Activated CD8-positive, alpha-beta T cell treated with anti-CD3 and anti-CD28 coated beads, Interleukin-2, amount 10 ng/mL, durations not matched to agents 7 days and 5 days (primary cell): ENCODE data around the gene FCN3. TPM values are rescaled to one million over a fixed set of nuclear protein-coding genes. Genes with fewer than 3 reads are reported as not detected.
A peak's percentile ranks its signal among the peaks of the same experiment; 100 is the strongest.

Experiments
- ATAC-seq: fragments of 150-1000 bp; cut with Tn5 transposase; one replicate; pipeline ENCODE4 v1.10.0; 2021; ENCODE audit warnings: moderate library complexity
- CTCF ChIA-PET: fragments of 350-600 bp; sonication (Branson Sonifier 250); formaldehyde crosslinking; loops from one replicate; lab custom pipeline; 2021; ENCODE audit warnings: antibody characterized with exemption; lab: Charles Lee
- POLR2A ChIA-PET: fragments of 350-600 bp; sonication (Branson Sonifier 250); formaldehyde crosslinking; loops from one replicate; lab custom pipeline; 2021; ENCODE audit warnings: antibody characterized with exemption; lab: Charles Lee
- DNase-seq: peaks from one replicate; pipeline ENCODE4 v3.0.0-alpha.2; 2020
- H3K27ac Mint-ChIP-seq: one replicate; pipeline ENCODE4 v1.8.0; 2021; ENCODE audit warnings: mild to moderate bottlenecking, mixed read lengths
- H3K27me3 Mint-ChIP-seq: one replicate; pipeline ENCODE4 v1.8.0; 2021; ENCODE audit warnings: low read depth, mixed read lengths
- H3K36me3 Mint-ChIP-seq: one replicate; pipeline ENCODE4 v1.8.0; 2021; ENCODE audit warnings: low read depth, mixed read lengths
- H3K4me1 Mint-ChIP-seq: one replicate; pipeline ENCODE4 v1.8.0; 2021; ENCODE audit warnings: low read depth, mixed read lengths
- H3K4me3 Mint-ChIP-seq: one replicate; pipeline ENCODE4 v1.8.0; 2021; ENCODE audit warnings: mild to moderate bottlenecking, mixed read lengths
- H3K9me3 Mint-ChIP-seq: one replicate; pipeline ENCODE4 v1.8.0; 2022; ENCODE audit warnings: mixed read lengths; ENCODE audit not compliant: insufficient read depth
- total RNA-seq, 2 experiments: library from RNA; stranded (reverse); gene quantifications; one replicate each; pipeline ENCODE4 v1.2.3, GENCODE V29; 2021

Gene FCN3
- total RNA-seq, 2 experiments from 2014 or later, result not detected

DNA sequence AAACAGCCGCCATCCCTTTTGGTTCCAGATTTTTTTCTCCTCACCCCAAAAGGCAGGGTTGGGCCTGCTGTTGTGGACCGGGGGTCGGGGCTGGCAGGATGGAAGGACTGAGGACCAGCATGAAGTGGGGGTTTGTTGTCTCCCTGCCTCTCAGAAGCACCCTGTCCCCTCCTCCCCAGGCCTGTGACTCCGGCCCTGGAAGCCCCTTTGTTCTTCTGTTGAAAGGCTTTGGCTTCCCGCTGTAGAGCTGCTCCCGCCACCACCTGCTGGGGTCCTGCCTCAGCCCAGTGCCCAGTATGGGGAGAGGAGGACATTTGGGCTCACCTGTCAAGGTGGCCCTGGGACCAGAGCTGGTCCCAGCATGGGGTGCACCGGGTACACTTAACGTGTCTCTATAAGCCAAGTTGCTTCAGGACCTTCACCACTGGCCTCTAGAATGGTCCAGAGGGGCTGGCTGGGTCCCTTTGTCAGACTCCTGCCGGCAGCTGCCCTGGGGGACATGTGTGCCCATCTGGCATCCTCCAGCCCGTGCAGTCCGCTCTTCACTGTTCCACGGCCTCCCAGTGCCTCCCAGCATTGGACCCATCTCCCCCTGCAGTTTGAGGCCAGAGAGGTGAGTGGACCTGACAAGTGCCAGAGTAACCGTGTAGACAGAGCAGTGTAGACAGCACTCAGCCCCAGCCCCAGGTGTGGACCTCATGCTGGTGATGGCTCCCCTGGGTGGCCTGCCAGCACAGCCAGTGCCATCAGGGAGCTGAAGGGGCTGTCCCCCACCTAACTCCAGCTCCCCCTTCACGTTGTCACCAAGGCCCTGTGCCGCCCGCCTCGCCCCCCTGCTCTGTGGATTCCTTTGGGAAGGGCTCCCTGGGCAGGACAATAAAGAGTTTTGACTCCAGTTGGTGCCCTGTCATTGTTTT, 38.9 kb downstream of the FCN3 start:
- ChIA-PET POLR2A (interaction anchor here (0.6 kb wide), 1 partner anchor 210 kb away, joined by 3 read pairs; no protein-coding TSS in a partner anchor), CTCF (interaction anchor here (0.9 to 3.6 kb wide), 5 partner anchors 21 to 52 kb away, joined by 3 to 32 read pairs (median 4); no protein-coding TSS in a partner anchor)
- Mint-ChIP-seq H3K27me3 (no peaks in the 10 kb centered on the region), H3K4me1 (peaks cover 34% of the 10 kb centered on the region), H3K27ac (no peak overlapping the region), H3K4me3 (no peak overlapping the region), H3K9me3 (no peaks in the 10 kb centered on the region), H3K36me3 (peaks cover 45% of the 10 kb centered on the region)
- no peak for DNase-seq
- no peak for ATAC-seq

DNA sequence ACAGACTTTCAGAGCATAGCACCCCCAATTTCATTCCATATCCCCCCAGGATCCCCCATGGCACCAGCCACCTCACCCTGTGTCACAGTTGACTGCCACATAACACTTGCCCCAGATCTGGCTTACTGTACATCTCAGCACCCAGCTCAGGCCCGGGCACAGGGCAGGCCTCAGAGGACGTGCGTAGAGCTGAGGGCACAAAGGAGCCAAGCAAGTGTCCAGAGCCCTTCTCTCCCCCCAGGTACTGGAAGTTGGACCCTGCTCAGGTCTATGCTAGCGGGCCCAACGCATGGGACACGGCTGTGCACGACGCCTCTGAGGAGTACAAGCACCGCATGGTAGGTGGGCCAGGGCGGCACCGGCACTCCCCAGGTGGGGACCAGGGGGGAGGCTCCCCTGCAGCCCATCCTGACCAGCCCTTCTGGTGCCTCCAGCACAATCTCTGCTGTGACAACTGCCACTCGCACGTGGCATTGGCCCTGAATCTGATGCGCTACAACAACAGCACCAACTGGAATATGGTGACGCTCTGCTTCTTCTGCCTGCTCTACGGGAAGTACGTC, 40.8 kb downstream of the FCN3 start:
- Mint-ChIP-seq H3K4me3 (no peak overlapping the region), H3K9me3 (no peaks in the 10 kb centered on the region), H3K4me1 (peaks cover 21% of the 10 kb centered on the region), H3K27me3 (no peaks in the 10 kb centered on the region), H3K27ac (no peak overlapping the region), H3K36me3 (peaks cover 56% of the 10 kb centered on the region)
- DNase-seq, result no peak
- ChIA-PET CTCF (interaction anchor here (1.2 to 3.6 kb wide), 16 partner anchors 9 to 273 kb away, joined by 3 to 46 read pairs (median 18); partner anchors contain the start of genes GPR3, MAP3K6, SYTL1 and TMEM222), POLR2A (interaction anchor here (0.6 to 1.3 kb wide), 2 partner anchors 23 to 332 kb away, joined by 3 to 4 read pairs; no protein-coding TSS in a partner anchor)
- no peak for ATAC-seq

DNA sequence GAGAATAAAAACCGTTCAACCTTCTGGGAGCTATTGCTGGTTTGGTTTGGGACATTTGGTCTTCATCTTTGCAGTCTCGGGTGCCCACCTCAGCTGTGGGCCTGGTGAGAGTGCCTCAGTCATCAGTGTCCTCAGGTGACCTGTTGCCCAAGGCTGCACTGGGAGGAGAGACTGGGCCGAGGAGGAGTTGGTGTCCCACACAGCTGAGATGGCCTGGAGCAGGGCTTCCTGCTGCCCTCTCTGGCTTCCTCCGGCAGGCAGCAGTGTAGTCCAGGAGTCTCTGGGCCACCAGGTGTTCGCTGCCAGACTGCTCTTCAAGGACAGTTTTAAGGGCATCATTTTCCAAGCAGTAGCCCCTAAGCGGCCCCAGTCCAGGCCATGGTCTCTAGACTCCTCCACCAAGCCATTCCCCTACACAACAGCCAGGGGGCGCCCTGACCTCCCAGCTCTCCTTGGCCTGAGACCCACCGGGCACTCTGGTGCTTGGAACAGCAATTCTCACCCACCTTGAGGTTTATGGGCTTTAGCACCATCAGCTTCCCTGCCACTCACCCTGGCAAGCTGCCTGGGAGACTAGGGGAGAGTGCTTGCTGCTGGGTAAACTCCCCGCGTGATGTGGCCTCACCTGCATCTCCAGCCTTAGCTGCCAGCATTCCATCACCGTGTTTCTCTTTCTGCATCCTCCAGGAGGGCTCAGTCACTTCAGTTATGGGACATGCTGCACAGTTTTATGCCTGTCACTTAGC, 41.9 kb downstream of the FCN3 start:
- no peak overlapping the region for H3K4me3 Mint-ChIP-seq
- peak; percentile 88 for ATAC-seq
- peak overlapping the region; percentile 60 for H3K27ac Mint-ChIP-seq
- ChIA-PET POLR2A (interaction anchor here (0.8 to 1.3 kb wide), 3 partner anchors 9 to 24 kb away, joined by 3 to 4 read pairs (median 4); partner anchors contain the start of gene SYTL1), CTCF (interaction anchor here (0.7 to 3.6 kb wide), 33 partner anchors 9 to 339 kb away, joined by 3 to 49 read pairs (median 7); partner anchors contain the start of genes CD164L2, GPR3, MAP3K6 and SYTL1)
- peak; percentile 72 for DNase-seq
- peaks cover 25% of the 10 kb centered on the region for H3K4me1 Mint-ChIP-seq
- H3K27me3 Mint-ChIP-seq, result no peaks in the 10 kb centered on the region
- H3K36me3 Mint-ChIP-seq, result peaks cover 52% of the 10 kb centered on the region
- H3K9me3 Mint-ChIP-seq, result no peaks in the 10 kb centered on the region

DNA sequence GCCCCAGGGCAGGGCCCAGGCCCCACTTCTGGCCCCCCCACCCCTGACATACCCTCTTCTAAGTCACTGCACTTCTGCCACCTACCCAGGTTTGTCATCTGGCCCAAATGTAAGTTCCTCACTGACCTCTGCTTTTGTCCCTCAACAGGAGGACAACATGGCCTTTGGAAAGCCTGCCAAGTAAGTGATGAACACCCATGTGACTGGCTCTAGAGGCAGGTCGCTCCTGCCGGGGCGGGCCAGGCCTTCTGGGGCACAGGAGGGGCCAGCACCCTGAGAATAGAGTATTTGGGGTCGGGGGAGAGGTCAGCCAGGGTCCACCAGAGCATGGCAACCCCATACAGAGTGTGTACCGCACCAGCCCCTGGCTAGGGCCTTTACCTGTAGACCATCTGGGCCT, 42.7 kb downstream of the FCN3 start:
- no peak for ATAC-seq
- POLR2A ChIA-PET, result interaction anchor here (0.8 to 1.3 kb wide), 2 partner anchors 9 kb away, joined by 4 read pairs; partner anchors contain the start of gene SYTL1
- no peak overlapping the region for H3K4me3 Mint-ChIP-seq

DNA sequence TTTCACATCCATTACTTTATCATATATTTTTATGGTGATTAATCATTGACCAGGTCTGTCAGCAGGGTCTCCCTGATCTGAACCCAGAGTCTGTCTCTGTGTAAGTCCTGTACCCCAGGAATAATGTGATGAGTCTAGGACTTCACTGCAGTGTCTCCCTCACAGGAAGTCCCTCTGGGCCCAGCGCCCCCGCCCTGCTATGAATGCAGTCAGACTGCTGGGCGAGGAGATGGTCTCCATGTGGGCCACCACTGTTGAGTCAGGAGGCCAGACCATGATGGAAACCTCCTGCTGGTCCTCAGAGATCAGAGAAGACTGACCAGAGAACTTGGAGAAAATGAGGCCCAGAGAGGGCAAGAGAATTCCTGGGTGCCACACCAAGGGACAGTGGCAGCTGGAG, 43.2 kb downstream of the FCN3 start:
- peaks cover 50% of the 10 kb centered on the region for H3K36me3 Mint-ChIP-seq
- peaks cover 29% of the 10 kb centered on the region for H3K4me1 Mint-ChIP-seq
- no peaks in the 10 kb centered on the region for H3K27me3 Mint-ChIP-seq
- DNase-seq (no peak), ATAC-seq (no peak)
- no peaks in the 10 kb centered on the region for H3K9me3 Mint-ChIP-seq
- H3K4me3 Mint-ChIP-seq, result no peak overlapping the region
- POLR2A ChIA-PET, result no interaction called here
- CTCF ChIA-PET, result interaction anchor here (2.3 to 2.4 kb wide), 5 partner anchors 15 to 66 kb away, joined by 16 to 49 read pairs (median 31); partner anchors contain the start of gene GPR3
- peak overlapping the region; percentile 52 for H3K27ac Mint-ChIP-seq

More for the DNA sequence above, 42.7 kb downstream of the FCN3 start:
- CTCF ChIA-PET, result interaction anchor here (0.7 to 3.6 kb wide), 28 partner anchors 9 to 339 kb away, joined by 3 to 49 read pairs (median 8); partner anchors contain the start of genes GPR3, MAP3K6, SYTL1 and TMEM222
- Mint-ChIP-seq H3K4me1 (peaks cover 26% of the 10 kb centered on the region), H3K9me3 (no peaks in the 10 kb centered on the region), H3K27ac (peak overlapping the region; percentile 60), H3K27me3 (no peaks in the 10 kb centered on the region), H3K36me3 (peaks cover 53% of the 10 kb centered on the region)
- DNase-seq, result no peak

DNA sequence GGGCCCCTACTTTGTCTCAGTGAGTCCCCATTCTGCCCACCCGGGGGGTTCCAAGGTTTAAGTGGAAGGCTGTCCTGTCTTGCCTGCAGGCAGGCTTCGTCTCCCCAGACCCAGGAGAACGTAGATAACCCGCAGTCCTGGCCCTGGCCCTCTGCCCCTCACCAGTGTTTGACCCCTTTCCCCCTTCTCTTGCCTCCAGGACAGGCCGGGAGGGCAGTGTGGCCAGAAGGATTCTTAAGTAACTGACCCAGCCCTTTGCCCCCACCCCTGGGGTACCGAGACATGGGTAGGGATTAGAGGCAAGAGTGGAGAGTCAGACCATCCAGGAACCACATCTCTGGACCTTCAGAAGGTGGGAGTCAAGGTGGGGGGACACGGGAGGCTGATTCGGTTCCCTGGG, 43.8 kb downstream of the FCN3 start:
- H3K27ac Mint-ChIP-seq, result no peak overlapping the region
- DNase-seq, result no peak
- ChIA-PET CTCF (interaction anchor here (1.0 to 1.1 kb wide), 2 partner anchors 11 to 26 kb away, joined by 3 read pairs; partner anchors contain the start of gene SYTL1), POLR2A (no interaction called here)
- peaks cover 35% of the 10 kb centered on the region for H3K4me1 Mint-ChIP-seq
- no peak overlapping the region for H3K4me3 Mint-ChIP-seq
- no peak for ATAC-seq
- H3K9me3 Mint-ChIP-seq, result no peaks in the 10 kb centered on the region
- H3K27me3 Mint-ChIP-seq, result no peaks in the 10 kb centered on the region
- peaks cover 48% of the 10 kb centered on the region for H3K36me3 Mint-ChIP-seq

DNA sequence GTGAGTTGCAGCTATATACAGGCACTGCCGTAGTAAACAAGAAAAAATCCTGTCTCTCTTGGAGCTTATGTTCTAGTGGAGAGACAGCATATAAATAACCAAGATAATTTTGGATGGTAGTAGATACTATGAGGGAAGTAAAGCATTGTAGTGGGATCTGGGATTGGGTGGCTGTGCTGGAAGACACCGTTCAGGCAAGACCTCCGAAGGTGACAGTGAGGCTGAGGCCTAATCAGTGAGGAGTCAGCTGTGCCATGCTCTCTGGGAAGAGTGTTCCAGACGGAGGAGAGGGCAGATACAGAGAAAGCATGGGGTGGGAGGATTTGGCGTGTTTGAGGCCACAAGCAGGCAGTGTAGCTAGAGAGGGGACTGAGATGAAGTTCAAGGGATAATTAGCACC, 46.7 kb downstream of the FCN3 start:
- ChIA-PET CTCF (interaction anchor here (0.6 to 4.2 kb wide), 5 partner anchors 12 to 279 kb away, joined by 3 to 30 read pairs (median 5); partner anchors contain the start of gene SYTL1), POLR2A (interaction anchor here (1.8 kb wide), 1 partner anchor 10 kb away, joined by 6 read pairs; no protein-coding TSS in a partner anchor)
- Mint-ChIP-seq H3K27ac (no peak overlapping the region), H3K27me3 (no peaks in the 10 kb centered on the region), H3K36me3 (peaks cover 50% of the 10 kb centered on the region), H3K9me3 (no peaks in the 10 kb centered on the region), H3K4me1 (peaks cover 51% of the 10 kb centered on the region), H3K4me3 (no peak overlapping the region)
- ATAC-seq (no peak), DNase-seq (no peak)

DNA sequence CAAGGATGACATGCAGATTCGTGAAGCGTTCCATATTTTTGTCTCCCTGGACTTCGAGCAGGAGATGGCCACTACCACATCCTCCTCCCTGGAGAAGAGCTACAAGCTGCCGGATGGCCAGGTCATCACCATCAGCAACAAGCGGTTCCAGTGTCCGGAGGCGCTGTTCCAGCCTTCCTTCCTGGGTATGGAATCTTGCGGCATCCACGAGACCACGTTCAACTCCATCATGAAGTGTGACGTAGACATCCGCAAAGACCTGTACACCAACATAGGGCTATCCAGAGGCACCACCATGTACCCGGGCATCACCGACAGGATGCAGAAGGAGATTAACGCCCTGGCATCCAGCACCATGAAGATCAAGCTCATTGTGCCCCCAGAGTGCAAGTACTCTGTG, 49.3 kb downstream of the FCN3 start:
- Mint-ChIP-seq H3K27me3 (no peaks in the 10 kb centered on the region), H3K4me1 (peaks cover 42% of the 10 kb centered on the region), H3K27ac (no peak overlapping the region), H3K4me3 (no peak overlapping the region), H3K36me3 (peaks cover 33% of the 10 kb centered on the region), H3K9me3 (no peaks in the 10 kb centered on the region)
- DNase-seq (no peak), ATAC-seq (no peak)
- CTCF ChIA-PET, result interaction anchor here (1.0 to 4.2 kb wide), 2 partner anchors 32 to 41 kb away, joined by 3 to 30 read pairs; no protein-coding TSS in a partner anchor
- POLR2A ChIA-PET, result no interaction called here

DNA sequence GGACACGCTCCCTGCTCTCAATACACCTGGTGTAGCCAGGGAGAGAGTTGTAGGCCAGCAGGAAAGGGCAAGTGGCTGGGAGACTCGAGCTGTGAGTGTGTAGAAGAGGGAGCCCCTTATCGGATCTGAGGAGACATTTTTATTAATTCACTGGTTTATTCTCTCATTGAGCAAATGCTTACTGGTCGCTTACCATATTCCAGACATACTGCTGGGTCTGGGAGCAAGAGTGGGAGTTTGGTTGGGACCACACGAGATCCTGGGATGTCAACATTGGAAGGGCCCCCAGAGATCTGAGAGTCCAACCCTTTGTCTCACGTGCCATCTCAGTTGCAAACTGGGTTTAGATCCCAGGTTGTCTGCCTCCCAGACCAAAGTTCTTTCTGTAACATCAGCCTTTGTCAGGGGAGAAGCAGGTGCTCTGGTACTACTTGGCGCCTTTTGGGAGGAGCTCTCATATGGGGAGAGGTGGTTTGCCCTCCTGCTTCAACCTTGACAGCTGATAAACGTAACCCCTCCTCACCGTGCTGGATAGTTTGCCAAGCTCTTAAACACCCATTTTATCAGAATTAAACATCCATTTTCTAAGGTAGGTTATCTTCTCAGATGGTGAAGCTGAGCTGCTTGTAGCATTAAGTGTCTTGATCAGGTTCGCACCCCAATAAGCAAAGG, 51.9 kb downstream of the FCN3 start:
- CTCF ChIA-PET, result interaction anchor here (0.8 to 2.9 kb wide), 18 partner anchors 10 to 450 kb away, joined by 3 to 40 read pairs (median 4); partner anchors contain the start of genes MAP3K6, STX12 and SYTL1
- ATAC-seq, result no peak

More for the DNA sequence above, 51.9 kb downstream of the FCN3 start:
- Mint-ChIP-seq H3K4me3 (peak overlapping the region; percentile 98), H3K36me3 (peaks cover 24% of the 10 kb centered on the region), H3K27me3 (peaks cover 4% of the 10 kb centered on the region), H3K9me3 (no peaks in the 10 kb centered on the region), H3K4me1 (peaks cover 38% of the 10 kb centered on the region), H3K27ac (peak overlapping the region; percentile 97)
- POLR2A ChIA-PET, result interaction anchor here (0.7 to 2.2 kb wide), 8 partner anchors 10 to 296 kb away, joined by 3 to 6 read pairs (median 4); partner anchors contain the start of gene SYTL1
- DNase-seq, result peak; percentile 26
